Myocyte (in vitro differentiated cells): ENCODE results near the gene ANKLE1. TPM values are rescaled to one million over a fixed set of nuclear protein-coding genes. Genes with fewer than 3 reads are reported as not detected.

Experiments used
- total RNA-seq: library from RNA; depleted of rRNA; stranded (reverse); fragments of >200 nt; gene quantifications from 2 replicates; pipeline ENCODE4 v1.2.3, GENCODE V29; 2014

The ANKLE1 gene
- total RNA-seq, 1 donor from 2014 or later: 0.27 TPM

Other genes with a start within 250 kb of the ANKLE1 start
- 3.3 and 5.4 TPM in 2 replicates for gene HAUS8, start 206.4 kb upstream of the ANKLE1 start, total RNA-seq
- 35.8 and 43.4 TPM in 2 replicates for gene MYO9B, start 206.1 kb upstream of the ANKLE1 start, total RNA-seq
- 23.1 and 23.5 TPM in 2 replicates for gene USE1, start 66.5 kb upstream of the ANKLE1 start, total RNA-seq
- gene OCEL1, start 55.7 kb upstream of the ANKLE1 start, total RNA-seq: 4.3 and 7.0 TPM in 2 replicates
- gene NR2F6, start 36.0 kb upstream of the ANKLE1 start, total RNA-seq: 103 and 104 TPM in 2 replicates
- gene USHBP1, start 17.2 kb upstream of the ANKLE1 start, total RNA-seq: not detected in 2 replicates
- 89.3 and 122 TPM in 2 replicates for gene BABAM1, start 14.5 kb upstream of the ANKLE1 start, total RNA-seq
- gene ABHD8, start 21.5 kb downstream of the ANKLE1 start, total RNA-seq: 24.0 and 24.8 TPM in 2 replicates
- 55.7 and 87.2 TPM in 2 replicates for gene MRPL34, start 24.0 kb downstream of the ANKLE1 start, total RNA-seq
- gene DDA1, start 27.7 kb downstream of the ANKLE1 start, total RNA-seq: 26.2 and 34.5 TPM in 2 replicates
- gene ANO8, start 53.0 kb downstream of the ANKLE1 start, total RNA-seq: 8.3 and 8.7 TPM in 2 replicates
- gene GTPBP3, start 55.7 kb downstream of the ANKLE1 start, total RNA-seq: 19.3 and 20.2 TPM in 2 replicates
- 0.43 TPM in 1 of 2 replicates, not detected in the other for gene PLVAP, start 95.4 kb downstream of the ANKLE1 start, total RNA-seq
- not detected in 2 replicates for gene CCDC194, start 112.3 kb downstream of the ANKLE1 start, total RNA-seq
- gene BST2, start 123.7 kb downstream of the ANKLE1 start, total RNA-seq: 0.57 and 0.62 TPM in 2 replicates
- gene MVB12A, start 138.1 kb downstream of the ANKLE1 start, total RNA-seq: 53.3 and 71.6 TPM in 2 replicates
- 0.31 and 2.6 TPM in 2 replicates for gene TMEM221, start 166.8 kb downstream of the ANKLE1 start, total RNA-seq
- gene NXNL1, start 179.0 kb downstream of the ANKLE1 start, total RNA-seq: not detected in 2 replicates
- gene SLC27A1, start 188.6 kb downstream of the ANKLE1 start, total RNA-seq: 35.8 and 41.3 TPM in 2 replicates
- 60.5 and 75.0 TPM in 2 replicates for gene PGLS, start 229.7 kb downstream of the ANKLE1 start, total RNA-seq